Karpas-422 (cell line): ENCODE measurements around the gene DISC1. TPM values are rescaled to one million over a fixed set of nuclear protein-coding genes. Genes with fewer than 3 reads are reported as not detected.

Experiments used
- DNase-seq: peaks from one replicate; pipeline ENCODE4 v3.0.0-alpha.2; 2015
- H2AFZ ChIP-seq: fragments of 200-600 bp; sonication (generic); 2 replicates; pipeline ENCODE4 v1.6.1; 2014; ENCODE audit warnings: antibody characterized with exemption, low read length, mixed read lengths
- H3K27ac ChIP-seq: fragments of 200-600 bp; sonication (generic); 2 replicates; pipeline ENCODE4 v1.5.1; 2014; ENCODE audit warnings: mild to moderate bottlenecking, low read length, moderate library complexity
- H3K27me3 ChIP-seq: fragments of 200-600 bp; sonication (generic); 2 replicates; pipeline ENCODE4 v1.6.1; 2014; ENCODE audit warnings: low read length, mixed read lengths
- H3K36me3 ChIP-seq: fragments of 200-600 bp; sonication (generic); 2 replicates; pipeline ENCODE4 v1.6.1; 2014; ENCODE audit warnings: low read length, mixed read lengths; ENCODE audit not compliant: insufficient read depth
- H3K4me1 ChIP-seq: fragments of 200-600 bp; sonication (generic); 2 replicates; pipeline ENCODE4 v1.6.1; 2014; ENCODE audit warnings: mild to moderate bottlenecking, low read length, mixed read lengths
- H3K4me2 ChIP-seq: fragments of 200-600 bp; sonication (generic); 2 replicates; pipeline ENCODE4 v1.6.1; 2014; ENCODE audit warnings: low read length, low read depth, mild to moderate bottlenecking; ENCODE audit not compliant: poor library complexity, severe bottlenecking
- H3K4me3 ChIP-seq: fragments of 200-600 bp; sonication (generic); 2 replicates; pipeline ENCODE4 v1.5.1; 2014; ENCODE audit warnings: mild to moderate bottlenecking, antibody characterized with exemption, low read length, mixed read lengths
- H3K79me2 ChIP-seq: fragments of 200-600 bp; sonication (generic); 2 replicates; pipeline ENCODE4 v1.6.1; 2014; ENCODE audit warnings: mild to moderate bottlenecking, low read length, mixed read lengths
- H3K9ac ChIP-seq: fragments of 200-600 bp; sonication (generic); 2 replicates; pipeline ENCODE4 v1.6.0; 2014; ENCODE audit warnings: low read length
- H3K9me2 ChIP-seq: fragments of 200-600 bp; sonication (generic), shearing (Covaris generic); replicated peaks from 2 replicates; pipeline ENCODE4 v1.6.0; 2014; ENCODE audit warnings: mild to moderate bottlenecking, low read length, moderate library complexity; ENCODE audit not compliant: insufficient read depth
- H3K9me3 ChIP-seq: fragments of 300-700, 200-600 bp; sonication (generic); 2 replicates; pipeline ENCODE4 v1.6.1; 2014; ENCODE audit warnings: low read length, mixed read lengths
- H4K20me1 ChIP-seq: fragments of 200-600 bp; sonication (generic); 2 replicates; pipeline ENCODE4 v1.6.1; 2014; ENCODE audit warnings: mild to moderate bottlenecking, antibody characterized with exemption, low read length, low read depth; ENCODE audit not compliant: insufficient read depth
- total RNA-seq: library from RNA; depleted of rRNA; stranded (reverse); fragments of >200 nt; shearing (Covaris generic); gene quantifications from 2 replicates; pipeline ENCODE4 v1.2.3, GENCODE V29; 2014; ENCODE audit warnings: low replicate concordance

DISC1 gene
- total RNA-seq, 1 experiment from 2014 or later = 6.4 TPM

- Histone ChIP-seq H4K20me1 (no peaks in the 10 kb centered on the region), H3K27ac (no peak overlapping the region), H3K9ac (no peak overlapping the region), H2AFZ (no peak overlapping the region), H3K9me2 (no peaks in the 10 kb centered on the region), H3K4me1 (no peaks in the 10 kb centered on the region), H3K79me2 (no peaks in the 10 kb centered on the region), H3K4me3 (no peak overlapping the region), H3K9me3 (no peaks in the 10 kb centered on the region), H3K27me3 (no peaks in the 10 kb centered on the region), H3K36me3 (no peaks in the 10 kb centered on the region), H3K4me2 (no peak overlapping the region)
- DNase-seq = no peak
Observed at GRCh38 chr1:232059726-232060374, 433.3 kb downstream of the DISC1 start.

- no peaks in the 10 kb centered on the region for H3K27me3 ChIP-seq
- no peaks in the 10 kb centered on the region for H4K20me1 ChIP-seq
Observed at GRCh38 chr1:232062967-232063366, 436.4 kb downstream of the DISC1 start.

DNA sequence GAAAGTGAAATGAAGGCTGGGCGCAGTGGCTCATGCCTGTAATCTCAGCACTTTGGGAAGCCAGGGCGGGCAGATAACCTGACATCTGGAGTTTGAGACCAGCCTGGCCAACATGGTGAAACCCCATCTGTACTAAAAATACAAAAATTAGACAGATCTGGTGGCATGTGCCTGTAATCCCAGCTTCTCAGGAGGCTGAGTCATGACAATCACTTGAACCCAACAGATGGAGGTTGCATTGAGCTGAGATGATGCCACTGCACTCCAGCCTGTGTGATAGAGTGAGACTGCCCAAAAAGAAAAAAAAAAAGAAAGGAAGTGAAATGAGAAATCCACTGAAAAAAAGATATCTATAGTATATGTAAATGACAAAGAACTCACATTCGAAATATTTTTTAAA is 439.9 kb downstream of the DISC1 start:
- no peaks in the 10 kb centered on the region for H3K9me2 ChIP-seq

More at GRCh38 chr1:232062967-232063366, 436.4 kb downstream of the DISC1 start:
- H3K4me3 ChIP-seq = no peak overlapping the region
- H2AFZ ChIP-seq = no peak overlapping the region
- no peaks in the 10 kb centered on the region for H3K9me2 ChIP-seq
- no peaks in the 10 kb centered on the region for H3K9me3 ChIP-seq
- H3K79me2 ChIP-seq = no peaks in the 10 kb centered on the region
- H3K4me2 ChIP-seq = no peak overlapping the region
- H3K36me3 ChIP-seq = no peaks in the 10 kb centered on the region
- DNase-seq = no peak
- no peak overlapping the region for H3K27ac ChIP-seq
- H3K9ac ChIP-seq = no peak overlapping the region
- no peaks in the 10 kb centered on the region for H3K4me1 ChIP-seq

DNA sequence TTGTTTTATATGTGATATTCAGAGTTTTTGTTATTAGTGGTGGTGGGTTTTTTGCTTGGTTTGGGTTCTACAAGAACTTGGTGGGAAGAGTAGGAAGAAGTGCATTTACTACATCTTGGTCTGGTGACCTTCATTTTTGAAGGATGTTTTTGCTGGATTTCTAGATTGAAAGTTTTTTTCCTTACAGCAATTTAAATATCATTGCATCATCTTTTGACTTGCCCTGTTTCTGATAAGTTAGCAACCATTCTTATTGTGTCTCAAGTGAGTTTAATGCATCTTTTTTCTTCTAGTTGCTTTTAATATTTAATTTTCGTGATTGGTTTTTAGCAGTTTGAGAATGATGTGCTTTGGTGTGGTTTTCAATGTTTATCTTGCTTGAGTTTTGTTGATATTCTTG is 447.7 kb downstream of the DISC1 start:
- no peak overlapping the region for H2AFZ ChIP-seq
- no peaks in the 10 kb centered on the region for H3K9me3 ChIP-seq
- no peak overlapping the region for H3K9ac ChIP-seq
- no peak overlapping the region for H3K4me2 ChIP-seq
- no peaks in the 10 kb centered on the region for H3K27me3 ChIP-seq
- no peak for DNase-seq
- H3K4me3 ChIP-seq = no peak overlapping the region
- H4K20me1 ChIP-seq = no peaks in the 10 kb centered on the region
- H3K79me2 ChIP-seq = no peaks in the 10 kb centered on the region
- no peaks in the 10 kb centered on the region for H3K9me2 ChIP-seq
- no peaks in the 10 kb centered on the region for H3K36me3 ChIP-seq
- no peaks in the 10 kb centered on the region for H3K4me1 ChIP-seq
- no peak overlapping the region for H3K27ac ChIP-seq

More for the DNA sequence above, 439.9 kb downstream of the DISC1 start:
- Histone ChIP-seq H3K27ac (no peak overlapping the region), H3K27me3 (no peaks in the 10 kb centered on the region), H3K4me3 (no peak overlapping the region), H3K36me3 (no peaks in the 10 kb centered on the region), H3K9me3 (no peaks in the 10 kb centered on the region), H3K79me2 (no peaks in the 10 kb centered on the region), H4K20me1 (no peaks in the 10 kb centered on the region), H3K9ac (no peak overlapping the region), H2AFZ (no peak overlapping the region), H3K4me1 (no peaks in the 10 kb centered on the region), H3K4me2 (no peak overlapping the region)
- DNase-seq = no peak

DNA sequence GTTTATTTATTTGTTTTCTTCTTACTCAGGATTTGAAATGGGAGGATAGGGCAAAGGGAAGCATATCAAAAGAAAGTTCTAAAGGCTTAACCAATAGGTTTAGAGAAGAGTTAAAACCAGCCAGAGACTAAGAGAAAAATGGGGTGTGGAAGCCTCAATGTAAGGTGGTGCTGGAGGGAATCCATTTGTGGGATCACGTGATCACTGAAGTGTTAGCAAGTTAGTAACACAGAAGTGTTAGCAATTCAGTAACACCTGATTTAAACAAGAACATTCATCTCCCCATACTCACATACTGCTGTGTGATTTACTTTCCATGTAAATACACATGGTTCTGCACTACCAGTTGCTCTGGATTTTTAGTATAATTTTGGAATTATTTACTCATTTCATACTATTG is 451.2 kb downstream of the DISC1 start:
- H3K27ac ChIP-seq = no peak overlapping the region

DNA sequence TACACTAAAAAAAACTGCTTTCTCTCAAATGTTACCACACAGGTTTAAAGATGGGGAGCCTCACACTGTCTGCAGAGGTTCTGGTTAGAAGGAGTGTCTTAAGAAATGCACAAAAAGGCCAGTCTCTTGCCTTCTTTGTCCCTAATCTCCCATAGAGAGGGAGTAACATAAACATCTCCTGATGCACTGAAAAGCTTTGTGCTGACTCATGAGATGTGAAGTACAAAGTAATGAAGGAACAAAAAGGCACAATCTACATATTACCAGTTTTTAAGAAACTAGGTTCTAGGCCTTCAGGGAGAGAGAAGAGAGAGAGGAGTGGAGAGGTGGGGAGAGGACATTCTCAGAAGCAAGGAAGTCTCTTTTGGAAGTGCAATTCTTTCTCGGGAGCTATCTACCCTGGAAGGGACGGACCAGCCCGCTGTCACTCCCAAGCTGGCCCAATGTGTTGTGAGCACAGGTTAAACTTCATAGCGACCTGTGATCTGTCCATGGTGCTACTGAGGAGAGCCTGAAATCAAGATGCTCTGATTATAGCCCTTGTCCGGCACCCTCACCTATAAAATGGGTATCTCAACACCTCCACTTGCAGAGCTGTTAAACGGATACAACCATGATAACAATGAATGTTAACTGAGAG is 458.1 kb downstream of the DISC1 start:
- H3K9me3 ChIP-seq = no peaks in the 10 kb centered on the region
- H3K4me2 ChIP-seq = no peak overlapping the region
- no peak for DNase-seq
- H3K4me3 ChIP-seq = no peak overlapping the region
- H3K27me3 ChIP-seq = no peaks in the 10 kb centered on the region
- H3K79me2 ChIP-seq = no peaks in the 10 kb centered on the region
- no peak overlapping the region for H3K27ac ChIP-seq
- H3K4me1 ChIP-seq = no peaks in the 10 kb centered on the region
- no peaks in the 10 kb centered on the region for H3K9me2 ChIP-seq
- no peak overlapping the region for H3K9ac ChIP-seq
- H2AFZ ChIP-seq = no peak overlapping the region
- no peaks in the 10 kb centered on the region for H3K36me3 ChIP-seq
- H4K20me1 ChIP-seq = no peaks in the 10 kb centered on the region

More for the DNA sequence above, 451.2 kb downstream of the DISC1 start:
- DNase-seq = no peak
- no peaks in the 10 kb centered on the region for H3K9me3 ChIP-seq
- no peak overlapping the region for H2AFZ ChIP-seq
- H3K4me1 ChIP-seq = no peaks in the 10 kb centered on the region
- H4K20me1 ChIP-seq = no peaks in the 10 kb centered on the region
- H3K36me3 ChIP-seq = no peaks in the 10 kb centered on the region
- no peak overlapping the region for H3K9ac ChIP-seq
- H3K79me2 ChIP-seq = no peaks in the 10 kb centered on the region
- H3K9me2 ChIP-seq = no peaks in the 10 kb centered on the region
- no peak overlapping the region for H3K4me2 ChIP-seq
- no peak overlapping the region for H3K4me3 ChIP-seq
- H3K27me3 ChIP-seq = no peaks in the 10 kb centered on the region

DNA sequence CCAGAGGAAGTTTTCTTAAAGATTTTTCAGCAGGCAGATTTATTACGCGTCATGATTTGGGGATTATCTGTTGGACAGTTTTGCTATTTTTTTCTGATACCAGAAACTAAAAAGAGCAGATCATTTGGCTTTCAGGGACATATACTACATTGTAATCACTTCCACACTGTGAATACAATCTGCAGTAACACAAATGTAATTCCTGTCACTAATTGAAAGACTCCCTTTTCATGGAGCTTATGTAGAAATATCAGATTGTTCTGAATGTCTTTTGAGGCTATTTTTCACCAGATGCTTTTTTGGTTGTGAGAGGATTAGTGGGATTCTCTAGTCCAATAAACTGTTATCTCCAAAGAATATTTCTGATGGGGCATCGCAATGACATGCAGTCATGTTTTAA is 464.2 kb downstream of the DISC1 start:
- Histone ChIP-seq H3K27me3 (no peaks in the 10 kb centered on the region), H3K9ac (no peak overlapping the region), H3K4me3 (no peak overlapping the region), H2AFZ (no peak overlapping the region), H3K79me2 (no peaks in the 10 kb centered on the region), H3K36me3 (no peaks in the 10 kb centered on the region), H3K4me2 (no peak overlapping the region), H3K27ac (no peak overlapping the region), H3K9me3 (no peaks in the 10 kb centered on the region), H4K20me1 (no peaks in the 10 kb centered on the region), H3K4me1 (no peaks in the 10 kb centered on the region), H3K9me2 (no peaks in the 10 kb centered on the region)
- DNase-seq = no peak
